ENCODE results near the gene ZP3. TPM values are rescaled to one million over a fixed set of nuclear protein-coding genes. Genes with fewer than 3 reads are reported as not detected.
A peak's percentile ranks its signal among the peaks of the same experiment; 100 is the strongest.
"Not testable (repeated sequence)": the region's sequence is repeated elsewhere in the genome, so short reads cannot be mapped to it uniquely, and the experiment has no call there.

Gene ZP3
- polyA plus RNA-seq, 1 donor: 12.1 TPM

- not testable (repeated sequence) for DNase-seq (ENCODE audit: low read depth)
These were observed 15.7 kb downstream of the ZP3 start for GRCh38 chr7:76440404-76440803.

DNA sequence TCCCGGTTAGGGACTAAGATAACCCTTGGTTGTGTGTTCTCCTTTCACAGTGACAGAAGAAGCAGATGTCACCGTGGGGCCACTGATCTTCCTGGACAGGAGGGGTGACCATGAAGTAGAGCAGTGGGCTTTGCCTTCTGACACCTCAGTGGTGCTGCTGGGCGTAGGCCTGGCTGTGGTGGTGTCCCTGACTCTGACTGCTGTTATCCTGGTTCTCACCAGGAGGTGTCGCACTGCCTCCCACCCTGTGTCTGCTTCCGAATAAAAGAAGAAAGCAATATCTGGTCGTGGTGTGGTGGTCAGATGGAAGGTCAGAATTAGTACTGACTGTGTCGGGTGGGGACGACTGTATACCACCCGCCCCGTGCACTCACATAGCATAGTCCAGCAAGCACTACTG, 17.0 kb downstream of the ZP3 start:
- not testable (repeated sequence) for DNase-seq (ENCODE audit: low read depth)

DNA sequence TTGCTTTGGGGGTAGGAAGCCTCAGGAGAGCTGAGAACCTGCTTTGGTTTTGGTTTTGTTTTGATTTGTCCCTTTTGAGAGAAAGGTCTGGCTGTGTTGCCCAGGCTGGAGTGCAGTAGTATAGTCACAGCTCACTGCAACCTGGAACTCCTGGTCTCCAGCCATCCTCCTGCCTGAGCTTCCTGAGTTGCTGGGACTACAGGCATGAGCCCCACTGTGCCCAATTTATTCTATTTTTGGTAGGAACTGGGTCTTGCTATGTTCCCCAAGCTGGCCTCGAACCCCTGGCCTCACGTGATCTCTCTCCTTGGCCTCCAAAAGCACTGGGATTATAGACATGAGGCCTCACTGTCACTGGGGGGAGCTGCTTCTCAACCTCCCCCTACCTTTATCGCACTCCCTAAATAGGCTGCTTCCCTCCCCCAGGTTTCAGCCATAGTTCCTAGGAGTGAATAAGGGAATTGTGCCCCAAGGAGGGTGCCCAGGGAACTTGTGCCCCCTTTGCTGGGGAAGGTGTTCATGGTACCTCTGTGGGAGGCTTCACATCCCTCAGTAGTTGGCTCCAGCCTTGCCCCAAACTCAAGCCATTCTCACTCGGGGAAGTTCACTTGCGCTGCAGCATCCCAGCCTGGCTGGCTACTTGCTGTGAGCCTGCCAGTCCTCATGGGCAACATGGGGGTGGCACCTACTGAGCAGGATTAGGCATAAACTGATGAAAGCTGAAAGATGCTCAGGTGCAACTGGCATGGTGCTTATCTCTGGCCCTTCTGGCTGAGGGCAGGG, 18.1 kb downstream of the ZP3 start:
- not testable (repeated sequence) for DNase-seq (ENCODE audit: low read depth)

DNA sequence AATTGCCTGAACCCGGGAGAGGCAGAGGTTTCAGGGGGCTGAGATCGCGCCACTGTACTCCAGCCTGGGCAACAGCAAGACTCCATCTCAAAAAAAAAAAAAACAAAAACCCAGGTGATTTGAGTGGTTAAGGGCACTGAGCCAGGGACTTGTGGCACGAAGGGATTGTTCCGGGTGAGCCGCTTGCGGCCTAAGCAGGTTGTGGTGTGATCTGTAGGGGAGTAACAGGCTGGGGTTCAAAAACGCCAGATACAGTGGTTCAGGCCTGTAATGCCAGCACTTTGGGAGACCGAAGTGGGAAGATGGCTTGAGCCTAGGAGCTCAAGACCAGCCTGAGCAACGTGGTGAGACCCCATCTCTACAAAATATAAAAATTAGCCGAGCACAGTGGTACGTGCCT, 19.1 kb downstream of the ZP3 start:
- not testable (repeated sequence) for DNase-seq (ENCODE audit: low read depth)

GRCh38 chr7:76445577-76446008, 20.8 kb downstream of the ZP3 start:
- DNase-seq (ENCODE audit: low read depth): peak; percentile 17

GRCh38 chr7:76457017-76457416, 32.3 kb downstream of the ZP3 start:
- not testable (repeated sequence) for DNase-seq (ENCODE audit: low read depth)

DNA sequence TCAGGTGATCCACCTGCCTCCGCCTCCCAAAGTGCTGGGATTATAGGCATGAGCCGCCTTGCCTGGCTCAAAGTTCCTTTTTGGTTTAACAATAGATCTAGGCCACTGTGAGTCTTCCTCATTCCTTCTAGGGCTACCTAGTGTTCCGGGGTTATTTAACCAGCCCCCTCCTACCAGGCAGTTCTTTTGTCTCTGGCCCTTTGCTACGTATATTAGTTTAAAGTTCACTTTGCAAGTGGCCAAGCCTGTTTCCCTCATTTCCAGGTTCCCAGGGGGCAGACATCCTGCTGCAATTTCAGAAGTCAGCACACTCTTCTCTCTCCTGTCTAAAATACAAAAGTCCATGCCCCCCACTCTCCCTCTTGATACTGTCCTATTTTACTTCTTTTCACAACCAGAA, 33.8 kb downstream of the ZP3 start:
- not testable (repeated sequence) for DNase-seq (ENCODE audit: low read depth)

GRCh38 chr7:76460767-76461166, 36.0 kb downstream of the ZP3 start:
- not testable (repeated sequence) for DNase-seq (ENCODE audit: low read depth)

DNA sequence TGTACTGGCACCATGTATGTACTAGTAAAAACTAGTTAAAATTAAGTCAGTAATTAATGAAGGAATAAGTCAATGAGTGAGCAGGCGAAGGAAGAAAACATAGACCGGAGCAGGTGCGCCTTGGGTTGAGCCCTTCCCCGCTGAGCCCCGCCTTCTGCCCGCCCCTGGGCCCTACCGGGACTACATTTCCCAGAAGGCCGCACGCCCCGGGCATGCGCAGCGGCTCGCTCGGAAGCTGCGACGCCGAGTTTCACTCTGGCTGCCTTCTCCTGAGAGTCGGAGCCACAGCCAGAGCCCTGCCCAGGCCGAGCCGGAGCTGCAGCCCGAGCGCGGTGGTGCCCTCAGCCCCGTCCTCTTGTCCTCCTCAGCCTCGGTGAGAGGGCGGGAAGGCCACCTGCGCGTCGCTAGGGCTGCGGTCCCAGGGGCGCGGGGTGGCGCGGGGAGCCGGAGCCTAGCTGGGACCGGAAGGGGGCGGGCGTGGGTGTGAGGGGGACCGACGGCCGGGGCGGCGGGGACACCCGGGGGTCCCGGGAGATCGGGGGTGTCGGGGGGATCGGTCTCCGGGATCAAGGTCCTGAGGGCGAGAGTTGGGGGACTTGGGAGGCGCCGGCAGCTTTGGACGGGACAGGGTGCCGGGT, 36.8 kb downstream of the ZP3 start, which contains the start of gene DTX2:
TSS of gene DTX2 (plus strand) at position 246 of the 638 bp plus-strand sequence. CDS start 18,801 bp downstream, outside the sequence.
- not testable (repeated sequence) for DNase-seq (ENCODE audit: low read depth)

DNA sequence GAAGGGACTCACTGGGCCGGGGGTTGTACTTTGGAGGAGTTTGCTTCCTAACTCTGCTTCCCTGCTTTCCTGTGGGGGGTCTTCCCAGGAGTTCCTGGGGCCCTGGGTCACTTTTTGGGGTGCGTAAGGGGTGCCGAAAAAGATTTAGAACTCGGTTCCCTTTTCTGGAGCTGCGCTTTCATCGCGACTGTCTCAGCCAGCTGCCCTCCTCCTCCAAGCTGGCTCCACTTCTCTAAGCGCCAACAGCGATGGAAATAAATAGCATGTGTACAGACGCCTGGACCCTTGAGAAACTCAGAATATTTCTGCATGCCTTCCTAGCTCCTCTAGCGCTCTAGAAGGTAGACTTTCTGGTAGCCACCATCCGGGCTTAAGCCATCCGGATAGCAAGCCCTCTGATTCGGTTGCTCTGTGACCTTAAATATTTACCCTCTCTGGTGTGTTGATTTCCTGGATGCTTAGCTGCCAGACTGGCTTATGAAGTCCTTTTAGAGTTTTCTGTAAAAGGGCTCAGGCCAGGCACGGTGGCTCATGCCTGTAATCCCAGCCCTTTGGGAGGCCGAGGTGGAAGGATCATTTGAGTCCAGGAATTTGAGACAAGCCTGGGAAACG, 37.6 kb downstream of the ZP3 start:
- not testable (repeated sequence) for DNase-seq (ENCODE audit: low read depth)

DNA sequence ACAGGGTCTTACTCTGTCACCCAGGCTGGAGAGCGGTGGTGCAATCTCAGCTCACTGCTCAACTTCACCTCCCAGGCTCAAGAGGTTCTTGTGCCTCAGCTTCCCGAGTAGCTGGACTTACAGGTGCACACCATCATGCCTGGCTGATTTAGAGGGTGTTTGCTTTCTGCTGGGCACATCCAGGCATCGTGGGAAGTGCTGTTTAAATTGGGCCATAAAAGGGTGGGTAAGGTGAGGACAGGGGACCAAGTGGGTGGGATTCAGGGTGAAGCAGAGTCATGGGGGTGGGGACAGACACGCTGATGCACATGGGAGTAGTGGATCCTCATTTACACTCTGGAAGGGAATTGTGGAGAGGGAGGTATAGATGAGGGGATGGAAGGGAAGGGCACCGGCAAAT, 40.2 kb downstream of the ZP3 start:
- DNase-seq (ENCODE audit: low read depth): not testable (repeated sequence)

GRCh38 chr7:76465950-76466349, 41.2 kb downstream of the ZP3 start:
- not testable (repeated sequence) for DNase-seq (ENCODE audit: low read depth)

GRCh38 chr7:76467743-76468404, 43.1 kb downstream of the ZP3 start:
- DNase-seq (ENCODE audit: low read depth): not testable (repeated sequence)

GRCh38 chr7:76471556-76472221, 46.9 kb downstream of the ZP3 start:
- DNase-seq (ENCODE audit: low read depth): not testable (repeated sequence)

- not testable (repeated sequence) for DNase-seq (ENCODE audit: low read depth)
These were observed 48.3 kb downstream of the ZP3 start for GRCh38 chr7:76473097-76473496.

- DNase-seq (ENCODE audit: low read depth): not testable (repeated sequence)
These were observed 51.5 kb downstream of the ZP3 start for GRCh38 chr7:76476280-76476679.

GRCh38 chr7:76476742-76477474, 52.2 kb downstream of the ZP3 start:
- DNase-seq (ENCODE audit: low read depth): not testable (repeated sequence)

DNA sequence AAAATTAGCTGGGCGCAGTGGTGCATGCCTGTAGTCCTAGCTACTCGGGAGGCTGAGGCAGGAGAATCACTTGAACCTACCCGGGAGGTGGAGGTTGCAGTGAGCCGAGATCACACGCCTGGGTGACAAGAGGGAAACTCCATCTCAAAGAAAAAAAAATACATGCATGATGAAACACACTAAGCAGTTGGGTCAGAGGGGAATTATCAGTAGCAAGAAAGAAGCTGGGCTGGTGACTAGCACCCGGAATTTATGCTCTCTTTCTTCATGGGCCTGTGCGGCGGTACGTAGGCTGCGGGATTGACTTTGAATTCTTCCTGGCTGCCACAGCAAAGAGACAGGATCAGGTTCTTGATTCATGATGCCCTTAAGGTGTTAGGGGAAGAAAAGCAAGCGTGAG, 54.9 kb downstream of the ZP3 start:
- DNase-seq (ENCODE audit: low read depth): not testable (repeated sequence)

GRCh38 chr7:76480403-76481253, 55.9 kb downstream of the ZP3 start:
- not testable (repeated sequence) for DNase-seq (ENCODE audit: low read depth)

DNA sequence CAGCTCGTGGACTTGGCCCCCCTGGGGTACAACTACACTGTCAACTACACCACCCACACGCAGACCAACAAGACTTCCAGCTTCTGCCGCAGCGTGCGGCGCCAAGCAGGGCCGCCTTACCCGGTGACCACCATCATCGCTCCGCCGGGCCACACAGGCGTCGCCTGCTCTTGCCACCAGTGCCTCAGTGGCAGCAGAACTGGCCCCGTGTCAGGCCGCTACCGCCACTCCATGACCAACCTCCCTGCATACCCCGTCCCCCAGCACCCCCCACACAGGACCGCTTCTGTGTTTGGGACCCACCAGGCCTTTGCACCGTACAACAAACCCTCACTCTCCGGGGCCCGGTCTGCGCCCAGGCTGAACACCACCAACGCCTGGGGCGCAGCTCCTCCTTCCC, 57.9 kb downstream of the ZP3 start:
- not testable (repeated sequence) for DNase-seq (ENCODE audit: low read depth)

Data from forelimb muscle (tissue), 1 donor.